Panc1 (cell line): ENCODE measurements around the gene MTG1. TPM values are rescaled to one million over a fixed set of nuclear protein-coding genes. Genes with fewer than 3 reads are reported as not detected.

Experiments
- ATAC-seq: fragments of 200-7000 bp; cut with Tn5 transposase; 2 replicates; pipeline ENCODE4 v1.9.1; 2020; ENCODE audit warnings: mild to moderate bottlenecking, moderate library complexity
- BruUV-seq: library from RNA; stranded (reverse); fragments of 400-500 nt; replicated peaks from 2 replicates; lab custom pipeline; 2021; lab: Mats Ljungman, UMichigan
- CTCF ChIA-PET: fragments of 300-600 bp; sonication (Branson Sonifier 250); formaldehyde crosslinking; loops from one replicate; lab custom pipeline; 2022; ENCODE audit warnings: antibody characterized with exemption; lab: Charles Lee
- POLR2A ChIA-PET: fragments of 300-600 bp; sonication (Branson Sonifier 250); formaldehyde crosslinking; loops from one replicate; lab custom pipeline; 2022; ENCODE audit warnings: antibody characterized with exemption; lab: Charles Lee
- DNase-seq: peaks from one replicate; pipeline ENCODE4 v3.0.0-alpha.2; 2010; ENCODE audit warnings: low read depth, low spot score
- H3K27ac ChIP-seq: 2 replicates; pipeline ENCODE4 v1.5.1; 2011; ENCODE audit warnings: mild to moderate bottlenecking, low read length, inconsistent platforms
- H3K27me3 ChIP-seq: fragments of 200-500 bp; sonication (Bioruptor generic); 2 replicates; pipeline ENCODE4 v1.6.0; 2014; ENCODE audit warnings: low read length, inconsistent platforms; ENCODE audit not compliant: control insufficient read depth, insufficient read depth
- H3K36me3 ChIP-seq: fragments of 200-500 bp; sonication (Bioruptor generic); 2 replicates; pipeline ENCODE4 v1.5.1; 2014; ENCODE audit warnings: inconsistent platforms, mild to moderate bottlenecking, low read length, moderate library complexity; ENCODE audit not compliant: control insufficient read depth, insufficient read depth
- H3K4me1 ChIP-seq: 2 replicates; pipeline ENCODE4 v1.5.1; 2011; ENCODE audit warnings: inconsistent platforms, mild to moderate bottlenecking, low read length, moderate library complexity; ENCODE audit not compliant: control insufficient read depth, insufficient read depth
- H3K4me3 ChIP-seq, 2 experiments: 2 replicates each; pipeline ENCODE4 v1.5.1; 2011 to 2012; ENCODE audit warnings: low read depth in 2 of 2, low read length in 2 of 2, mild to moderate bottlenecking in 2 of 2, inconsistent platforms in 1 of 2, moderate library complexity in 1 of 2
- H3K9me3 ChIP-seq: fragments of 200-500 bp; sonication (Bioruptor generic); 2 replicates; pipeline ENCODE4 v1.5.1; 2014; ENCODE audit warnings: low read depth, mild to moderate bottlenecking, inconsistent platforms, low read length, moderate library complexity; ENCODE audit not compliant: control insufficient read depth, insufficient read depth
- POLR2AphosphoS5 ChIP-seq: IDR thresholded peaks from 2 replicates; pipeline ENCODE4 v1.6.1; 2012; ENCODE audit warnings: mild to moderate bottlenecking, low read depth, low read length, moderate library complexity
- REST ChIP-seq, 2 experiments: IDR thresholded peaks; 2 replicates each; pipeline ENCODE4 v1.6.1; 2011 to 2012; ENCODE audit warnings: low read depth in 2 of 2, control low read depth in 1 of 2, low read length in 1 of 2, mild to moderate bottlenecking in 1 of 2, moderate library complexity in 1 of 2; ENCODE audit not compliant: insufficient read depth in 1 of 2
- SIN3A ChIP-seq: IDR thresholded peaks from 2 replicates; pipeline ENCODE4 v1.6.1; 2012; ENCODE audit warnings: low read depth, mild to moderate bottlenecking, low read length, moderate library complexity, borderline replicate concordance; ENCODE audit not compliant: insufficient read depth
- TCF7L2 ChIP-seq: IDR thresholded peaks from 2 replicates; pipeline ENCODE4 v1.6.1; 2011; ENCODE audit warnings: mild to moderate bottlenecking, low read depth, low read length, inconsistent platforms
- in situ Hi-C: cut with HindIII; loops from 2 replicates; pipeline ENCODE4 v1.10.0; 2016; ENCODE audit warnings: low sequenced_read_pairs, low pct_unique_long_range_greater_than_20kb
- intact Hi-C: fragments of 100-400 bp; cut with micrococcal nuclease; formaldehyde crosslinking; loops from one replicate; pipeline ENCODE4 v1.10.0; 2022; ENCODE audit not compliant: unreplicated experiment
- total RNA-seq: library from RNA; stranded (reverse); gene quantifications from one replicate; pipeline ENCODE4 v1.2.1, GENCODE V29; 2021; ENCODE audit not compliant: unreplicated experiment
- TF ChIP-seq, protein P1 (sequence below): fragments of 450-650 bp; IDR thresholded peaks from 2 replicates; pipeline ENCODE4 v1.5.1; 2017; ENCODE audit warnings: mild to moderate bottlenecking

MTG1 gene
- total RNA-seq, 1 experiment from 2014 or later, result 96.4 TPM

DNA sequence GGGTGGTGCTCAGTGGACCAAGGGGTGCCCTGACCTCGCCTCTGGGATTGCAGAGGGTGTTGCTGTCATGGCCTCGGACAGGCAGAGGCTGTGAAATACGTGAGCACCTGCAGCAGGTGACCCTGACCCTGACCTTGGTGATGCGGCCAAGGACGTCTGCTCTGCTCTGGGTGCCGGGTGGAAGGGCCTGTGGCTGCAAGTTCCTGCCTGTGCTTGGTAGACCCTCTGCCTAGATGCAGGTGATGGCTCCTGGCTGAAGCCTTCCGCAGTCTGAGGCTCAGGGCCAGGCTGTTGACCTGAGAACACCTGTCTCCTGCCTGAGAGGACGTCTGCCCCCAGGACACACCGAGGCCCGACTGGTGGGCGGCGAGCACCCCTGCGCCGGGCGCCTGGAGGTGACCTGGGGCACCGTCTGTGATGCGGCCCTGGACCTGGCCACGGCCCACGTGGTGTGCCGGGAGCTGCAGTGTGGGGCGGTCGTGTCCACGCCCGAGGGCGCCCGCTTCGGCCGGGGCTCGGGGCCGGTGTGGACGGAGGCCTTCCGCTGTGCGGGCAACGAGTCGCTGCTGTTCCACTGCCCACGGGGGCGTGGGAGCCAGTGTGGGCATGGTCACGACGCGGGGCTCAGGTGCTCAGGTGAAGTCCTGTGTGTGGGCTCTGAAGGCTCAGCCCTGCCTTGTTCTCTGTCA is 64.2 kb downstream of the MTG1 start:
- Histone ChIP-seq H3K9me3 (no peaks in the 10 kb centered on the region), H3K36me3 (no peaks in the 10 kb centered on the region), H3K4me3 (no peak overlapping the region), H3K4me1 (no peaks in the 10 kb centered on the region), H3K27ac (no peak overlapping the region), H3K27me3 (peaks cover 3% of the 10 kb centered on the region; the same call in 1 of the 2 replicates)
- POLR2A ChIA-PET, result no interaction called here
- intact Hi-C loops (no loop called here), in situ Hi-C loops (no loop called here)
- BruUV-seq, result no TSS peak
- CTCF ChIA-PET, result no interaction called here
- DNase-seq (no peak), ATAC-seq (no peak)
- TF ChIP-seq TCF7L2 (no peak), REST (IDR thresholded peaks at IDR 0.05; ENCODE audit: insufficient read depth in 1 of 2, low read depth in 2 of 2, low read length in 1 of 2) (no peak), SIN3A (no peak)
- TF ChIP-seq, protein P1, sequence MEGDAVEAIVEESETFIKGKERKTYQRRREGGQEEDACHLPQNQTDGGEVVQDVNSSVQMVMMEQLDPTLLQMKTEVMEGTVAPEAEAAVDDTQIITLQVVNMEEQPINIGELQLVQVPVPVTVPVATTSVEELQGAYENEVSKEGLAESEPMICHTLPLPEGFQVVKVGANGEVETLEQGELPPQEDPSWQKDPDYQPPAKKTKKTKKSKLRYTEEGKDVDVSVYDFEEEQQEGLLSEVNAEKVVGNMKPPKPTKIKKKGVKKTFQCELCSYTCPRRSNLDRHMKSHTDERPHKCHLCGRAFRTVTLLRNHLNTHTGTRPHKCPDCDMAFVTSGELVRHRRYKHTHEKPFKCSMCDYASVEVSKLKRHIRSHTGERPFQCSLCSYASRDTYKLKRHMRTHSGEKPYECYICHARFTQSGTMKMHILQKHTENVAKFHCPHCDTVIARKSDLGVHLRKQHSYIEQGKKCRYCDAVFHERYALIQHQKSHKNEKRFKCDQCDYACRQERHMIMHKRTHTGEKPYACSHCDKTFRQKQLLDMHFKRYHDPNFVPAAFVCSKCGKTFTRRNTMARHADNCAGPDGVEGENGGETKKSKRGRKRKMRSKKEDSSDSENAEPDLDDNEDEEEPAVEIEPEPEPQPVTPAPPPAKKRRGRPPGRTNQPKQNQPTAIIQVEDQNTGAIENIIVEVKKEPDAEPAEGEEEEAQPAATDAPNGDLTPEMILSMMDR, result no peak

DNA sequence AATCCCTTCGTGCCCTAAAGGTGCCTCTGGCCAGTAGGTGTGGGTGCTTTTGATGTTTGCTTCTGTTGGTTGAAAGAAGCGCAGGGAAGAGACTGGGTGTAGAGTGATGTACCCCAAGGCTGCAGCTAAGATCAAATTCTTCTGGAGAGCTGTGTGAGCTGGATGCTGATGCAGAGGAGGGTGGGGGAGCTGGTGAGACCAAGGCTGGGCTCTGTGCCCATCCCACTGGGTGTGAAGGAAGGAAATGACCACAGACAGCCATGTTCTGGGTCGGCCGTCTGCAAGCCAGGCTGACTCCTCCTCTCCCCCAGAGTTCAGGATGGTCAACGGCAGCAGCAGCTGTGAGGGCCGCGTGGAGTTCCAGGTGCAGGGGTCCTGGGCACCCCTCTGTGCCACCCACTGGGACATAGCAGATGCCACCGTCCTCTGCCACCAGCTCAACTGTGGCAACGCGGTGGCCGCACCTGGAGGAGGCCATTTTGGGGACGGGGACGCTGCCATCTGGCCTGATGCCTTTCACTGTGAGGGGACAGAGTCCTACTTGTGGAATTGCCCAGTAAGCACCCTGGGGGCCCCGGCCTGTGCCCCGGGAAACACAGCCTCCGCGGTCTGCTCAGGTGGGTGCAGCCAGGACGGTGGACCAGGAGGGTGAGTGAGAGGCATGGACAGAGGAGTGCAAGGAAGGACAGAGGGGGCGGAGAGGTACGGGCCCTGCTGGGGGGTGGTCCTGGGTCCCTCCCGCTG is 64.9 kb downstream of the MTG1 start:
- TF ChIP-seq REST (IDR thresholded peaks at IDR 0.05; ENCODE audit: insufficient read depth in 1 of 2, low read depth in 2 of 2, low read length in 1 of 2) (no peak), POLR2AphosphoS5 (no peak), TCF7L2 (no peak), SIN3A (no peak)
- TF ChIP-seq, protein P1, result no peak
- Histone ChIP-seq H3K27me3 (peaks cover 3% of the 10 kb centered on the region; the same call in 1 of the 2 replicates), H3K36me3 (no peaks in the 10 kb centered on the region), H3K4me1 (no peaks in the 10 kb centered on the region), H3K4me3 (no peak overlapping the region), H3K27ac (no peak overlapping the region), H3K9me3 (no peaks in the 10 kb centered on the region)
- CTCF ChIA-PET, result no interaction called here
- DNase-seq (no peak), ATAC-seq (no peak)
- intact Hi-C loops (no loop called here), in situ Hi-C loops (no loop called here)
- POLR2A ChIA-PET, result no interaction called here
- no TSS peak for BruUV-seq
